Astrocyte (in vitro differentiated cells and primary cell): Measurements from ENCODE around the gene ZNF850. TPM values are rescaled to one million over a fixed set of nuclear protein-coding genes. Genes with fewer than 3 reads are reported as not detected.

ENCODE experiments used
- DNase-seq: peaks from one replicate; pipeline ENCODE4 v3.0.0-alpha.2; 2010; ENCODE audit warnings: low read depth
- FAIRE-seq: peaks from 2 replicates; lab custom pipeline; 2011; peaks lifted over from hg19 to GRCh38; lab: Jason Lieb, UNC
- H2AFZ ChIP-seq: 2 replicates; pipeline ENCODE4 v1.6.0; 2012; ENCODE audit warnings: low read depth, low read length, inconsistent platforms
- H3K27ac ChIP-seq: 2 replicates; pipeline ENCODE4 v1.5.1; 2011; ENCODE audit warnings: low read depth, low read length, inconsistent platforms
- H3K27me3 ChIP-seq: 2 replicates; pipeline ENCODE4 v1.6.0; 2011; ENCODE audit warnings: low read length, inconsistent platforms; ENCODE audit not compliant: insufficient read depth
- H3K36me3 ChIP-seq: 2 replicates; pipeline ENCODE4 v1.5.1; 2011; ENCODE audit warnings: low read length, inconsistent platforms; ENCODE audit not compliant: insufficient read depth
- H3K4me1 ChIP-seq: 2 replicates; pipeline ENCODE4 v1.5.1; 2011; ENCODE audit warnings: low read length, inconsistent platforms; ENCODE audit not compliant: insufficient read depth
- H3K4me2 ChIP-seq: 2 replicates; pipeline ENCODE4 v1.6.0; 2012; ENCODE audit warnings: low read length, inconsistent platforms
- H3K4me3 ChIP-seq: 2 replicates; pipeline ENCODE4 v1.5.1; 2011; ENCODE audit warnings: low read depth, mild to moderate bottlenecking, low read length, inconsistent platforms; ENCODE audit not compliant: insufficient read depth
- H3K79me2 ChIP-seq: 2 replicates; pipeline ENCODE4 v1.6.0; 2012; ENCODE audit warnings: mild to moderate bottlenecking, low read length, inconsistent platforms; ENCODE audit not compliant: insufficient read depth
- H3K9ac ChIP-seq: 2 replicates; pipeline ENCODE4 v1.6.0; 2012; ENCODE audit warnings: mild to moderate bottlenecking, low read length, inconsistent platforms
- H3K9me3 ChIP-seq: 2 replicates; pipeline ENCODE4 v1.5.1; 2012; ENCODE audit warnings: low read depth, mild to moderate bottlenecking, low read length, inconsistent platforms; ENCODE audit not compliant: insufficient read depth
- H4K20me1 ChIP-seq: 2 replicates; pipeline ENCODE4 v1.6.0; 2012; ENCODE audit warnings: low read length, inconsistent platforms; ENCODE audit not compliant: insufficient read depth
- H3K27ac Mint-ChIP-seq: one replicate; pipeline ENCODE4 v1.8.0; 2021; ENCODE audit warnings: mild to moderate bottlenecking, mixed read lengths; ENCODE audit not compliant: unreplicated experiment
- H3K27me3 Mint-ChIP-seq: one replicate; pipeline ENCODE4 v1.8.0; 2021; ENCODE audit warnings: low read depth, mixed read lengths; ENCODE audit not compliant: unreplicated experiment
- H3K36me3 Mint-ChIP-seq: one replicate; pipeline ENCODE4 v1.8.0; 2021; ENCODE audit warnings: low read depth, mixed read lengths; ENCODE audit not compliant: unreplicated experiment
- H3K4me1 Mint-ChIP-seq: one replicate; pipeline ENCODE4 v1.8.0; 2021; ENCODE audit warnings: low read depth, mixed read lengths; ENCODE audit not compliant: unreplicated experiment
- H3K4me3 Mint-ChIP-seq: one replicate; pipeline ENCODE4 v1.8.0; 2021; ENCODE audit warnings: mild to moderate bottlenecking, moderate library complexity, mixed read lengths; ENCODE audit not compliant: unreplicated experiment
- H3K9me3 Mint-ChIP-seq: one replicate; pipeline ENCODE4 v1.8.0; 2021; ENCODE audit warnings: mild to moderate bottlenecking, mixed read lengths; ENCODE audit not compliant: unreplicated experiment
- EZH2 ChIP-seq: IDR thresholded peaks from 2 replicates; pipeline ENCODE4 v1.6.1; 2012; ENCODE audit warnings: mild to moderate bottlenecking, low read length, inconsistent platforms; ENCODE audit not compliant: insufficient read depth
- total RNA-seq: library from RNA; stranded (reverse); gene quantifications from 2 replicates; pipeline ENCODE4 v1.2.1, GENCODE V29; 2021
- TF ChIP-seq, protein P1 (sequence below): IDR thresholded peaks from 2 replicates; pipeline ENCODE4 v1.5.1; 2011; ENCODE audit warnings: low read depth, mild to moderate bottlenecking, inconsistent platforms, low read length, moderate library complexity; ENCODE audit not compliant: insufficient read depth

Gene ZNF850
- total RNA-seq, 1 donor from 2014 or later: 6.6 TPM

- Histone ChIP-seq H3K27ac (no peak overlapping the region), H3K4me1 (no peaks in the 10 kb centered on the region), H3K4me3 (no peak overlapping the region), H3K27me3 (no peaks in the 10 kb centered on the region), H4K20me1 (no peaks in the 10 kb centered on the region), H3K4me2 (no peak overlapping the region), H3K9ac (no peak overlapping the region), H3K79me2 (peaks cover 7% of the 10 kb centered on the region), H2AFZ (no peak overlapping the region), H3K9me3 (peaks cover 3% of the 10 kb centered on the region), H3K36me3 (no peaks in the 10 kb centered on the region)
- H3K36me3 Mint-ChIP-seq: peaks cover 33% of the 10 kb centered on the region
- no peak for FAIRE-seq
- no peaks in the 10 kb centered on the region for H3K27me3 Mint-ChIP-seq
- no peaks in the 10 kb centered on the region for H3K4me1 Mint-ChIP-seq
- TF ChIP-seq, protein P1, sequence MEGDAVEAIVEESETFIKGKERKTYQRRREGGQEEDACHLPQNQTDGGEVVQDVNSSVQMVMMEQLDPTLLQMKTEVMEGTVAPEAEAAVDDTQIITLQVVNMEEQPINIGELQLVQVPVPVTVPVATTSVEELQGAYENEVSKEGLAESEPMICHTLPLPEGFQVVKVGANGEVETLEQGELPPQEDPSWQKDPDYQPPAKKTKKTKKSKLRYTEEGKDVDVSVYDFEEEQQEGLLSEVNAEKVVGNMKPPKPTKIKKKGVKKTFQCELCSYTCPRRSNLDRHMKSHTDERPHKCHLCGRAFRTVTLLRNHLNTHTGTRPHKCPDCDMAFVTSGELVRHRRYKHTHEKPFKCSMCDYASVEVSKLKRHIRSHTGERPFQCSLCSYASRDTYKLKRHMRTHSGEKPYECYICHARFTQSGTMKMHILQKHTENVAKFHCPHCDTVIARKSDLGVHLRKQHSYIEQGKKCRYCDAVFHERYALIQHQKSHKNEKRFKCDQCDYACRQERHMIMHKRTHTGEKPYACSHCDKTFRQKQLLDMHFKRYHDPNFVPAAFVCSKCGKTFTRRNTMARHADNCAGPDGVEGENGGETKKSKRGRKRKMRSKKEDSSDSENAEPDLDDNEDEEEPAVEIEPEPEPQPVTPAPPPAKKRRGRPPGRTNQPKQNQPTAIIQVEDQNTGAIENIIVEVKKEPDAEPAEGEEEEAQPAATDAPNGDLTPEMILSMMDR: no peak
- TF ChIP-seq EZH2: no peak
- no peak for DNase-seq
- peaks cover 6% of the 10 kb centered on the region for H3K9me3 Mint-ChIP-seq
- H3K4me3 Mint-ChIP-seq: no peak overlapping the region
- no peak overlapping the region for H3K27ac Mint-ChIP-seq
These were observed 98.4 kb downstream of the ZNF850 start for GRCh38 chr19:36674201-36674600.

GRCh38 chr19:36672368-36672767 is 100.2 kb downstream of the ZNF850 start:
- Mint-ChIP-seq H3K36me3 (peaks cover 23% of the 10 kb centered on the region), H3K4me3 (no peak overlapping the region), H3K27me3 (no peaks in the 10 kb centered on the region), H3K9me3 (no peaks in the 10 kb centered on the region), H3K4me1 (no peaks in the 10 kb centered on the region), H3K27ac (no peak overlapping the region)
- H3K9me3 ChIP-seq: peaks cover 3% of the 10 kb centered on the region
- H3K4me1 ChIP-seq: no peaks in the 10 kb centered on the region
- no peak overlapping the region for H3K4me3 ChIP-seq
- H2AFZ ChIP-seq: no peak overlapping the region
- DNase-seq (no peak), FAIRE-seq (no peak)
- no peak overlapping the region for H3K9ac ChIP-seq
- peaks cover 19% of the 10 kb centered on the region for H3K79me2 ChIP-seq
- H3K36me3 ChIP-seq: no peaks in the 10 kb centered on the region
- H3K4me2 ChIP-seq: no peak overlapping the region
- TF ChIP-seq EZH2: no peak
- TF ChIP-seq, protein P1: no peak
- H3K27ac ChIP-seq: no peak overlapping the region
- no peaks in the 10 kb centered on the region for H4K20me1 ChIP-seq
- H3K27me3 ChIP-seq: no peaks in the 10 kb centered on the region

DNA sequence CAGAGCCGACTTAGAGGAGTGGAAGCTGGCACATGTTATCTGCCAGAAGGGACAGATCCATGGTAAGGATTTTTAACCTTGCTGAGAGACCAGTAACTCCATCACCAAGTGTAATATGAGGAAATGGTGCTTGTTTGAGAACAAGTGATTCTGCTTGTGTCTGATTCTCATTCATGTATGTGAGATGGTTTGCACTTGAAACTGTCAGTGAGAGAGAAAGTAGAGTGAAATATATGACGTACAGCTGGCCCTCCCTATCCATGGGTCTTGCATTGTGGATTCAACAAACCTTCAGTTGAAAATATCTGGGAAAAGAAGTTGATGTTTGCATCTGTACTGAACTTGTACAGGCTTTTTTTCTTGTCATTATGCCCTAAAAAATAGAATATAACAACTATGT is 104.0 kb downstream of the ZNF850 start:
- FAIRE-seq: no peak
- Histone ChIP-seq H3K4me1 (no peaks in the 10 kb centered on the region), H2AFZ (no peak overlapping the region), H3K9me3 (peaks cover 3% of the 10 kb centered on the region), H3K79me2 (peaks cover 32% of the 10 kb centered on the region), H3K4me2 (no peak overlapping the region), H3K27ac (no peak overlapping the region), H3K36me3 (no peaks in the 10 kb centered on the region), H3K4me3 (no peak overlapping the region), H3K27me3 (no peaks in the 10 kb centered on the region), H4K20me1 (no peaks in the 10 kb centered on the region), H3K9ac (no peak overlapping the region)
- DNase-seq: no peak
- no peaks in the 10 kb centered on the region for H3K27me3 Mint-ChIP-seq
- no peak for TF ChIP-seq EZH2
- TF ChIP-seq, protein P1: no peak
- H3K4me1 Mint-ChIP-seq: no peaks in the 10 kb centered on the region
- H3K4me3 Mint-ChIP-seq: peak overlapping the region; percentile 14
- H3K36me3 Mint-ChIP-seq: peaks cover 39% of the 10 kb centered on the region
- H3K9me3 Mint-ChIP-seq: peaks cover 14% of the 10 kb centered on the region
- H3K27ac Mint-ChIP-seq: no peak overlapping the region
